Measurements from ENCODE around the gene CPZ.

Gene CPZ

GRCh38 chr4:8596891-8597290 lies 4.3 kb downstream of the CPZ start:
- no CpG with 5 or more reads among the region's 9 CpGs for WGBS, 2 donors (ENCODE audit: extremely low coverage in 2 of 2, insufficient read length in 2 of 2, insufficient replicate concordance in 1 of 2)
- no peak for DNase-seq (ENCODE audit: low spot score)
- no peak overlapping the region for H4K91ac ChIP-seq (ENCODE audit: low read depth, low read length, poor library complexity)
- H2AK5ac ChIP-seq (ENCODE audit: low read depth, low read length): no peak overlapping the region
- peaks cover 0 to 47% (median 13%) of the 10 kb centered on the region in 3 experiments for H3K27me3 ChIP-seq (ENCODE audit: control insufficient read depth in 3 of 3, insufficient read depth in 3 of 3, low read depth in 1 of 3, low read length in 3 of 3)
- no peaks in the 10 kb centered on the region for H3K36me3 ChIP-seq (replicated peaks in 1 of 2; ENCODE audit: control insufficient read depth in 2 of 2, insufficient read depth in 2 of 2, low read length in 2 of 2)
- H3K18ac ChIP-seq (ENCODE audit: low read length): peak overlapping the region; percentile 52
- H3K4me1 ChIP-seq (ENCODE audit: control insufficient read depth in 2 of 2, insufficient read depth in 1 of 2, low read depth in 1 of 2, low read length in 2 of 2): peaks cover 0 to 18% of the 10 kb centered on the region in 2 donors
- H2AFZ ChIP-seq (ENCODE audit: low read length): no peak overlapping the region
- H2BK12ac ChIP-seq (ENCODE audit: low read length): peak overlapping the region; percentile 58
- H2BK15ac ChIP-seq (ENCODE audit: low read length): peak overlapping the region; percentile 92
- H3K4ac ChIP-seq (ENCODE audit: low read length): no peak overlapping the region
- no peak overlapping the region for H3K27ac ChIP-seq (replicated peaks; ENCODE audit: low read length)
- no peak overlapping the region for H3K9ac ChIP-seq (ENCODE audit: low read depth, low read length, poor library complexity)
- no peak overlapping the region for H2BK120ac ChIP-seq (ENCODE audit: low read depth, low read length)
- H3K23ac ChIP-seq (ENCODE audit: low read depth, low read length, poor library complexity): no peak overlapping the region
- peak overlapping the region; percentile 21 for H2BK5ac ChIP-seq (ENCODE audit: low read length)
- H3K4me2 ChIP-seq (ENCODE audit: insufficient read depth, low read length, poor library complexity, severe bottlenecking): no peak overlapping the region
- H3K14ac ChIP-seq (ENCODE audit: low read length): peak overlapping the region; percentile 94
- no peak overlapping the region for H4K8ac ChIP-seq (ENCODE audit: low read depth, low read length)
- no peak overlapping the region for H3K4me3 ChIP-seq (ENCODE audit: low read length in 2 of 2)
- H3K79me1 ChIP-seq (ENCODE audit: low read depth, low read length): peaks cover 2% of the 10 kb centered on the region
- H3K9me3 ChIP-seq (replicated peaks in 1 of 2; ENCODE audit: control insufficient read depth in 2 of 2, insufficient read depth in 1 of 2, low read depth in 1 of 2, low read length in 2 of 2): peaks cover 0 to 2% of the 10 kb centered on the region in 2 donors

- peaks cover 0 to 14% of the 10 kb centered on the region in 2 donors for H3K4me1 ChIP-seq (ENCODE audit: control insufficient read depth in 2 of 2, insufficient read depth in 1 of 2, low read depth in 1 of 2, low read length in 2 of 2)
- H4K8ac ChIP-seq (ENCODE audit: low read depth, low read length): no peak overlapping the region
- no CpG with 5 or more reads among the region's 13 CpGs for WGBS, 2 donors (ENCODE audit: extremely low coverage in 2 of 2, insufficient read length in 2 of 2, insufficient replicate concordance in 1 of 2)
- no peaks in the 10 kb centered on the region for H3K36me3 ChIP-seq (replicated peaks in 1 of 2; ENCODE audit: control insufficient read depth in 2 of 2, insufficient read depth in 2 of 2, low read length in 2 of 2)
- no peak overlapping the region for H3K4me2 ChIP-seq (ENCODE audit: insufficient read depth, low read length, poor library complexity, severe bottlenecking)
- H3K9me3 ChIP-seq (replicated peaks in 1 of 2; ENCODE audit: control insufficient read depth in 2 of 2, insufficient read depth in 1 of 2, low read depth in 1 of 2, low read length in 2 of 2): peaks cover 0 to 2% of the 10 kb centered on the region in 2 donors
- H3K9ac ChIP-seq (ENCODE audit: low read depth, low read length, poor library complexity): peak overlapping the region; percentile 1
- no peak overlapping the region for H2BK12ac ChIP-seq (ENCODE audit: low read length)
- H3K79me1 ChIP-seq (ENCODE audit: low read depth, low read length): peaks cover 2% of the 10 kb centered on the region
- H3K27ac ChIP-seq (replicated peaks; ENCODE audit: low read length): no peak overlapping the region
- DNase-seq (ENCODE audit: low spot score): no peak
- no peak overlapping the region for H2AFZ ChIP-seq (ENCODE audit: low read length)
- H3K14ac ChIP-seq (ENCODE audit: low read length): no peak overlapping the region
- H2BK5ac ChIP-seq (ENCODE audit: low read length): no peak overlapping the region
- H3K4me3 ChIP-seq (ENCODE audit: low read length in 2 of 2): no peak overlapping the region
- H4K91ac ChIP-seq (ENCODE audit: low read depth, low read length, poor library complexity): no peak overlapping the region
- no peak overlapping the region for H3K4ac ChIP-seq (ENCODE audit: low read length)
- H2BK120ac ChIP-seq (ENCODE audit: low read depth, low read length): no peak overlapping the region
- no peak overlapping the region for H3K18ac ChIP-seq (ENCODE audit: low read length)
- no peak overlapping the region for H2BK15ac ChIP-seq (ENCODE audit: low read length)
- no peak overlapping the region for H3K23ac ChIP-seq (ENCODE audit: low read depth, low read length, poor library complexity)
- no peak overlapping the region for H2AK5ac ChIP-seq (ENCODE audit: low read depth, low read length)
- H3K27me3 ChIP-seq (ENCODE audit: control insufficient read depth in 3 of 3, insufficient read depth in 3 of 3, low read depth in 1 of 3, low read length in 3 of 3): peaks cover 0 to 47% (median 13%) of the 10 kb centered on the region in 3 experiments
Observed at GRCh38 chr4:8597319-8597718, 4.8 kb downstream of the CPZ start.

DNA sequence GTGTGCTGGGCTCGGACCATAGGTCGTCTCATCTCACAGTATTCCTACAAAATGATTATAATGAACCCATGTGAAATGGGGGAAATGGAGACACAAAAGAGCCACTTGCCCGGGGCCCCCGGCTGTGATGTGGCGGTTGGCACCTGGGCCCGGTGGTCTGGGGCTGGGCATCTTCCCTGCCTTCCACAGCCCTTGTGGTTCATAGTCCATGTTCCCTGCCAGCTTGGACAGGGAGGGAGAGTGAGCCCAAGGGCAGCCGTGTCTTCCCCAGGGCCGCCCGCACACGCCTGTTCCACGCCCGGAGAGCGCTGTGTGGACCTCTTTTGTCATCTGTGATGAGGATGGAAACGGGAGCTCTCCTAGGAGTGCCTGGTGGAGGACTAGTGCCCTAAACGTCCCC lies 5.2 kb downstream of the CPZ start:
- Histone ChIP-seq H3K27me3 (ENCODE audit: control insufficient read depth in 3 of 3, insufficient read depth in 3 of 3, low read depth in 1 of 3, low read length in 3 of 3) (peaks cover 0 to 46% (median 13%) of the 10 kb centered on the region in 3 experiments), H3K4me2 (ENCODE audit: insufficient read depth, low read length, poor library complexity, severe bottlenecking) (no peak overlapping the region), H2BK15ac (ENCODE audit: low read length) (no peak overlapping the region), H2AK5ac (ENCODE audit: low read depth, low read length) (no peak overlapping the region), H3K23ac (ENCODE audit: low read depth, low read length, poor library complexity) (no peak overlapping the region), H3K4me3 (ENCODE audit: low read length in 2 of 2) (no peak overlapping the region), H2BK12ac (ENCODE audit: low read length) (no peak overlapping the region), H3K27ac (replicated peaks; ENCODE audit: low read length) (no peak overlapping the region), H2BK5ac (ENCODE audit: low read length) (no peak overlapping the region), H3K9ac (ENCODE audit: low read depth, low read length, poor library complexity) (peak overlapping the region; percentile 1), H4K8ac (ENCODE audit: low read depth, low read length) (no peak overlapping the region), H3K18ac (ENCODE audit: low read length) (no peak overlapping the region), H3K79me1 (ENCODE audit: low read depth, low read length) (peaks cover 2% of the 10 kb centered on the region), H3K36me3 (replicated peaks in 1 of 2; ENCODE audit: control insufficient read depth in 2 of 2, insufficient read depth in 2 of 2, low read length in 2 of 2) (no peaks in the 10 kb centered on the region), H2AFZ (ENCODE audit: low read length) (no peak overlapping the region), H3K14ac (ENCODE audit: low read length) (no peak overlapping the region), H4K91ac (ENCODE audit: low read depth, low read length, poor library complexity) (no peak overlapping the region), H3K4ac (ENCODE audit: low read length) (no peak overlapping the region), H3K9me3 (replicated peaks in 1 of 2; ENCODE audit: control insufficient read depth in 2 of 2, insufficient read depth in 1 of 2, low read depth in 1 of 2, low read length in 2 of 2) (peaks cover 0 to 2% of the 10 kb centered on the region in 2 donors), H2BK120ac (ENCODE audit: low read depth, low read length) (no peak overlapping the region), H3K4me1 (ENCODE audit: control insufficient read depth in 2 of 2, insufficient read depth in 1 of 2, low read depth in 1 of 2, low read length in 2 of 2) (peaks cover 0 to 13% of the 10 kb centered on the region in 2 donors)
- no CpG with 5 or more reads among the region's 15 CpGs for WGBS, 2 donors (ENCODE audit: extremely low coverage in 2 of 2, insufficient read length in 2 of 2, insufficient replicate concordance in 1 of 2)
- no peak for DNase-seq (ENCODE audit: low spot score)

DNA sequence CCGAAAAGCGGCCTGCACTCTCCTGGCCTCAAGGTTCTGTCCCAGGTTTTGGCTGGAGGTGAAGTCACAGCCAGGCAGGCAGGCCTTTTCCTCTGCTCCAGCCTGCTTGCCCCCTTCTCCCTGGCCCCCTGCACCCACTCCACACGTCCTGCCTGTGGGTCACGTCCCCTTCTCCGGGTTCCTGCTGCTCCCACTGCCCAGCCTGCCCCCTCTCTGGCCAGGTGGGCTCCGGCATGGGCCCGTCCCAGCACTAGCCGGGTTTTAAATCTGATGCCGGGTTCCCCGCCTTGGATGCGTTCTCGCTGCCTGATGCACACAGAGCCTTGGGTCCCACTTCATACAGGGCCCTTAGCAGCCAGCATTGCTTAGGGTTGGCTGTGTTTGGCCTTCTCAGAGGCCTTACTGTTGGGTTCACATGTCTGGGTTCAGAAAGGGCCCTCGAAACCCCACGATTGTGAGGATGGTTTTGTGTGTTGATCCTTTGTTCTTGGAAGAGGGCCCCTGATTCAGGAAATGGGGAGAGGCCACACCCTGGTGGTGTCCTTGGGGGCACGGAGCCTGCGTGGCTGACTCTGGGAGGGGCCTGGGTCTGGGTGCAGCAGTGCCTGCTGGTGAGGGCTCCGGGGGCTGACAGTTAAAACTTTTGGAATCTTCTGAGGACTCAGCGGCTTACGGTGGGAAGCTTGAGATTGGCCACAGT lies 6.0 kb downstream of the CPZ start:
- Histone ChIP-seq H4K8ac (ENCODE audit: low read depth, low read length) (no peak overlapping the region), H3K4me3 (ENCODE audit: low read length in 2 of 2) (no peak overlapping the region), H2BK5ac (ENCODE audit: low read length) (no peak overlapping the region), H2AFZ (ENCODE audit: low read length) (no peak overlapping the region), H2BK15ac (ENCODE audit: low read length) (no peak overlapping the region), H3K4me1 (ENCODE audit: control insufficient read depth in 2 of 2, insufficient read depth in 1 of 2, low read depth in 1 of 2, low read length in 2 of 2) (peaks cover 0 to 6% of the 10 kb centered on the region in 2 donors), H3K27me3 (ENCODE audit: control insufficient read depth in 3 of 3, insufficient read depth in 3 of 3, low read depth in 1 of 3, low read length in 3 of 3) (peaks cover 0 to 43% (median 6%) of the 10 kb centered on the region in 3 experiments), H4K91ac (ENCODE audit: low read depth, low read length, poor library complexity) (no peak overlapping the region), H3K79me1 (ENCODE audit: low read depth, low read length) (peaks cover 2% of the 10 kb centered on the region), H3K36me3 (replicated peaks in 1 of 2; ENCODE audit: control insufficient read depth in 2 of 2, insufficient read depth in 2 of 2, low read length in 2 of 2) (no peaks in the 10 kb centered on the region), H2AK5ac (ENCODE audit: low read depth, low read length) (no peak overlapping the region), H2BK12ac (ENCODE audit: low read length) (no peak overlapping the region), H3K14ac (ENCODE audit: low read length) (no peak overlapping the region), H3K9ac (ENCODE audit: low read depth, low read length, poor library complexity) (no peak overlapping the region), H3K9me3 (replicated peaks in 1 of 2; ENCODE audit: control insufficient read depth in 2 of 2, insufficient read depth in 1 of 2, low read depth in 1 of 2, low read length in 2 of 2) (peaks cover 0 to 2% of the 10 kb centered on the region in 2 donors), H3K27ac (replicated peaks; ENCODE audit: low read length) (no peak overlapping the region), H2BK120ac (ENCODE audit: low read depth, low read length) (no peak overlapping the region), H3K4ac (ENCODE audit: low read length) (no peak overlapping the region), H3K23ac (ENCODE audit: low read depth, low read length, poor library complexity) (no peak overlapping the region), H3K18ac (ENCODE audit: low read length) (no peak overlapping the region), H3K4me2 (ENCODE audit: insufficient read depth, low read length, poor library complexity, severe bottlenecking) (no peak overlapping the region)
- WGBS, 2 donors (ENCODE audit: extremely low coverage in 2 of 2, insufficient read length in 2 of 2, insufficient replicate concordance in 1 of 2): no CpG with 5 or more reads among the region's 19 CpGs
- no peak for DNase-seq (ENCODE audit: low spot score)

Data from neuronal stem cell (in vitro differentiated cells).